ENCODE data around the gene SMARCA2.

SMARCA2 gene

GRCh38 chr9:2163231-2163885 is 148.2 kb downstream of the SMARCA2 start:
- Histone ChIP-seq H3K9ac (ENCODE audit: insufficient read length, low read depth) (no peak overlapping the region), H3K4me3 (ENCODE audit: insufficient read length, low read depth) (no peak overlapping the region), H3K9me3 (ENCODE audit: insufficient read depth, low read length) (no peaks in the 10 kb centered on the region), H3K36me3 (ENCODE audit: insufficient read depth, insufficient read length, low read length) (no peaks in the 10 kb centered on the region), H3K27me3 (ENCODE audit: insufficient read depth, insufficient read length) (no peaks in the 10 kb centered on the region), H3K4me1 (ENCODE audit: insufficient read depth, insufficient read length) (no peaks in the 10 kb centered on the region)
- no peak for DNase-seq (ENCODE audit: low read depth, low spot score)
- TF ChIP-seq SUZ12 (IDR thresholded peaks at IDR 0.05; ENCODE audit: extremely low read depth, insufficient read depth, insufficient read length) (no peak), YY1 (IDR thresholded peaks at IDR 0.05; ENCODE audit: insufficient read depth, insufficient read length) (no peak), ZNF274 (IDR thresholded peaks at IDR 0.05; ENCODE audit: low read depth, low read length) (no peak)

- TF ChIP-seq ZNF274 (IDR thresholded peaks at IDR 0.05; ENCODE audit: low read depth, low read length) = no peak
- H3K4me3 ChIP-seq (ENCODE audit: insufficient read length, low read depth) = no peak overlapping the region
- no peak for DNase-seq (ENCODE audit: low read depth, low spot score)
- no peaks in the 10 kb centered on the region for H3K36me3 ChIP-seq (ENCODE audit: insufficient read depth, insufficient read length, low read length)
- no peaks in the 10 kb centered on the region for H3K9me3 ChIP-seq (ENCODE audit: insufficient read depth, low read length)
- H3K27me3 ChIP-seq (ENCODE audit: insufficient read depth, insufficient read length) = no peaks in the 10 kb centered on the region
- no peak overlapping the region for H3K9ac ChIP-seq (ENCODE audit: insufficient read length, low read depth)
- H3K4me1 ChIP-seq (ENCODE audit: insufficient read depth, insufficient read length) = no peaks in the 10 kb centered on the region
These were observed 149.1 kb downstream of the SMARCA2 start for GRCh38 chr9:2164268-2164667.

GRCh38 chr9:2166203-2166602 is 151.1 kb downstream of the SMARCA2 start:
- H3K9me3 ChIP-seq (ENCODE audit: insufficient read depth, low read length) = 0 out of 2 replicates have a peak, but pooled peaks cover 9% of the 10 kb centered on the region
- H3K27me3 ChIP-seq (ENCODE audit: insufficient read depth, insufficient read length) = no peaks in the 10 kb centered on the region
- H3K4me1 ChIP-seq (ENCODE audit: insufficient read depth, insufficient read length) = no peaks in the 10 kb centered on the region
- H3K36me3 ChIP-seq (ENCODE audit: insufficient read depth, insufficient read length, low read length) = peaks cover 3% of the 10 kb centered on the region
- DNase-seq (ENCODE audit: low read depth, low spot score) = no peak
- H3K4me3 ChIP-seq (ENCODE audit: insufficient read length, low read depth) = no peak overlapping the region
- TF ChIP-seq YY1 (IDR thresholded peaks at IDR 0.05; ENCODE audit: insufficient read depth, insufficient read length) = no peak
- no peak for TF ChIP-seq ZNF274 (IDR thresholded peaks at IDR 0.05; ENCODE audit: low read depth, low read length)
- TF ChIP-seq SUZ12 (IDR thresholded peaks at IDR 0.05; ENCODE audit: extremely low read depth, insufficient read depth, insufficient read length) = no peak
- no peak overlapping the region for H3K9ac ChIP-seq (ENCODE audit: insufficient read length, low read depth)

- Histone ChIP-seq H3K27me3 (ENCODE audit: insufficient read depth, insufficient read length) (no peaks in the 10 kb centered on the region), H3K4me1 (ENCODE audit: insufficient read depth, insufficient read length) (no peaks in the 10 kb centered on the region), H3K36me3 (ENCODE audit: insufficient read depth, insufficient read length, low read length) (peaks cover 3% of the 10 kb centered on the region), H3K4me3 (ENCODE audit: insufficient read length, low read depth) (no peak overlapping the region), H3K9me3 (ENCODE audit: insufficient read depth, low read length) (peaks cover 31% of the 10 kb centered on the region), H3K9ac (ENCODE audit: insufficient read length, low read depth) (no peak overlapping the region)
- TF ChIP-seq ZNF274 (IDR thresholded peaks at IDR 0.05; ENCODE audit: low read depth, low read length) (no peak), YY1 (IDR thresholded peaks at IDR 0.05; ENCODE audit: insufficient read depth, insufficient read length) (no peak)
- no peak for DNase-seq (ENCODE audit: low read depth, low spot score)
These were observed 153.9 kb downstream of the SMARCA2 start for GRCh38 chr9:2169035-2169434.

- DNase-seq (ENCODE audit: low read depth, low spot score) = no peak
- no peak for TF ChIP-seq SUZ12 (IDR thresholded peaks at IDR 0.05; ENCODE audit: extremely low read depth, insufficient read depth, insufficient read length)
- no peak for TF ChIP-seq ZNF274 (IDR thresholded peaks at IDR 0.05; ENCODE audit: low read depth, low read length)
- TF ChIP-seq YY1 (IDR thresholded peaks at IDR 0.05; ENCODE audit: insufficient read depth, insufficient read length) = no peak
- H3K4me1 ChIP-seq (ENCODE audit: insufficient read depth, insufficient read length) = no peaks in the 10 kb centered on the region
- H3K4me3 ChIP-seq (ENCODE audit: insufficient read length, low read depth) = no peak overlapping the region
- peaks cover 31% of the 10 kb centered on the region for H3K9me3 ChIP-seq (ENCODE audit: insufficient read depth, low read length)
- no peak overlapping the region for H3K9ac ChIP-seq (ENCODE audit: insufficient read length, low read depth)
- H3K36me3 ChIP-seq (ENCODE audit: insufficient read depth, insufficient read length, low read length) = peaks cover 3% of the 10 kb centered on the region
- H3K27me3 ChIP-seq (ENCODE audit: insufficient read depth, insufficient read length) = no peaks in the 10 kb centered on the region
These were observed 155.6 kb downstream of the SMARCA2 start for GRCh38 chr9:2170722-2171121.

GRCh38 chr9:2173170-2173569 is 158.0 kb downstream of the SMARCA2 start:
- peaks cover 31% of the 10 kb centered on the region for H3K9me3 ChIP-seq (ENCODE audit: insufficient read depth, low read length)
- H3K9ac ChIP-seq (ENCODE audit: insufficient read length, low read depth) = no peak overlapping the region
- H3K4me3 ChIP-seq (ENCODE audit: insufficient read length, low read depth) = no peak overlapping the region
- H3K4me1 ChIP-seq (ENCODE audit: insufficient read depth, insufficient read length) = no peaks in the 10 kb centered on the region
- TF ChIP-seq SUZ12 (IDR thresholded peaks at IDR 0.05; ENCODE audit: extremely low read depth, insufficient read depth, insufficient read length) (no peak), YY1 (IDR thresholded peaks at IDR 0.05; ENCODE audit: insufficient read depth, insufficient read length) (no peak), ZNF274 (IDR thresholded peaks at IDR 0.05; ENCODE audit: low read depth, low read length) (no peak; the same call in 1 of the 2 replicates)
- peaks cover 3% of the 10 kb centered on the region for H3K36me3 ChIP-seq (ENCODE audit: insufficient read depth, insufficient read length, low read length)
- no peak for DNase-seq (ENCODE audit: low read depth, low spot score)
- no peaks in the 10 kb centered on the region for H3K27me3 ChIP-seq (ENCODE audit: insufficient read depth, insufficient read length)

GRCh38 chr9:2173861-2174260 is 158.7 kb downstream of the SMARCA2 start:
- Histone ChIP-seq H3K9ac (ENCODE audit: insufficient read length, low read depth) (no peak overlapping the region), H3K36me3 (ENCODE audit: insufficient read depth, insufficient read length, low read length) (peaks cover 3% of the 10 kb centered on the region), H3K4me3 (ENCODE audit: insufficient read length, low read depth) (no peak overlapping the region), H3K4me1 (ENCODE audit: insufficient read depth, insufficient read length) (no peaks in the 10 kb centered on the region), H3K27me3 (ENCODE audit: insufficient read depth, insufficient read length) (no peaks in the 10 kb centered on the region), H3K9me3 (ENCODE audit: insufficient read depth, low read length) (peaks cover 31% of the 10 kb centered on the region)
- no peak for TF ChIP-seq YY1 (IDR thresholded peaks at IDR 0.05; ENCODE audit: insufficient read depth, insufficient read length)
- TF ChIP-seq SUZ12 (IDR thresholded peaks at IDR 0.05; ENCODE audit: extremely low read depth, insufficient read depth, insufficient read length) = no peak
- TF ChIP-seq ZNF274 (IDR thresholded peaks at IDR 0.05; ENCODE audit: low read depth, low read length) = no peak
- DNase-seq (ENCODE audit: low read depth, low spot score) = no peak
